ENCODE results near the gene TPRG1. TPM values are rescaled to one million over a fixed set of nuclear protein-coding genes. Genes with fewer than 3 reads are reported as not detected.

TPRG1 gene
- total RNA-seq, 1 experiment from 2014 or later = 1.0 TPM

DNA sequence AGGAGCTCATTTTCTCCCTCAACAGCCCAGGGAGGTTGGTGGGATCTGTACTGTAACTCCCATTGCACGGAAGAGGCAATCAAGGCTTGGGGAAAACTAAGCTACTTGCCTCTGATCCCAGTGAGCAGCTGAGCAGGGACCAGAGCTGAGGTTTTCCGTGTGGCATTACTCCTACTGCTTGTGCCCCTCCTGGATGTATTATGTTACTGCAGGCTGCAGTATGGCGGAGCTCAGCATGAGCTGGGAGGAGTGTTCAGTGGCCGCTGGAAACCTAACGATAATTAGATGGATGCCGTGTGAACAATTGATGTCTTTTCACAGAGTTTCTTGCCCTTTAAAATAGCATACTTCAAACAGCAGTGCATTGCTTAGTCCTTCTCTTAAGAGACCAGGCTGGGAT, 2.0 kb upstream of the TPRG1 start:
- Histone ChIP-seq H3K36me3 (ENCODE audit: insufficient read depth, low read length, poor library complexity, severe bottlenecking) (no peaks in the 10 kb centered on the region), H3K27ac (ENCODE audit: low read depth, low read length, poor library complexity, severe bottlenecking) (no peak overlapping the region), H3K27me3 (replicated peaks; ENCODE audit: insufficient read depth, low read depth, low read length, poor library complexity) (no peaks in the 10 kb centered on the region), H3K4me3 (ENCODE audit: low read depth, low read length, poor library complexity, severe bottlenecking) (no peak overlapping the region), H3K4me1 (ENCODE audit: insufficient read depth, low read length, poor library complexity, severe bottlenecking) (peaks cover 8% of the 10 kb centered on the region), H3K9me3 (ENCODE audit: low read depth, low read length, poor library complexity, severe bottlenecking) (no peaks in the 10 kb centered on the region)
- intact Hi-C loops (cut with micrococcal nuclease; ENCODE audit: unreplicated experiment) = no loop called here
- no TSS peak for BruUV-seq (replicated peaks)
- TF ChIP-seq EZH2 (IDR thresholded peaks at IDR 0.05; ENCODE audit: borderline replicate concordance, low read depth, low read length, poor library complexity, severe bottlenecking) = no peak
- TF ChIP-seq, protein P1, sequence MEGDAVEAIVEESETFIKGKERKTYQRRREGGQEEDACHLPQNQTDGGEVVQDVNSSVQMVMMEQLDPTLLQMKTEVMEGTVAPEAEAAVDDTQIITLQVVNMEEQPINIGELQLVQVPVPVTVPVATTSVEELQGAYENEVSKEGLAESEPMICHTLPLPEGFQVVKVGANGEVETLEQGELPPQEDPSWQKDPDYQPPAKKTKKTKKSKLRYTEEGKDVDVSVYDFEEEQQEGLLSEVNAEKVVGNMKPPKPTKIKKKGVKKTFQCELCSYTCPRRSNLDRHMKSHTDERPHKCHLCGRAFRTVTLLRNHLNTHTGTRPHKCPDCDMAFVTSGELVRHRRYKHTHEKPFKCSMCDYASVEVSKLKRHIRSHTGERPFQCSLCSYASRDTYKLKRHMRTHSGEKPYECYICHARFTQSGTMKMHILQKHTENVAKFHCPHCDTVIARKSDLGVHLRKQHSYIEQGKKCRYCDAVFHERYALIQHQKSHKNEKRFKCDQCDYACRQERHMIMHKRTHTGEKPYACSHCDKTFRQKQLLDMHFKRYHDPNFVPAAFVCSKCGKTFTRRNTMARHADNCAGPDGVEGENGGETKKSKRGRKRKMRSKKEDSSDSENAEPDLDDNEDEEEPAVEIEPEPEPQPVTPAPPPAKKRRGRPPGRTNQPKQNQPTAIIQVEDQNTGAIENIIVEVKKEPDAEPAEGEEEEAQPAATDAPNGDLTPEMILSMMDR (conservative IDR thresholded peaks at IDR 0.05; ENCODE audit: low read depth, low read length) = 0 out of 2 replicates have a peak, but pooled peaks have one; percentile 27
- CTCF ChIA-PET = no interaction called here
- POLR2A ChIA-PET (ENCODE audit: low non-redundant PET) = no interaction called here
- peak; percentile 10 for DNase-seq (ENCODE audit: low spot score)

DNA sequence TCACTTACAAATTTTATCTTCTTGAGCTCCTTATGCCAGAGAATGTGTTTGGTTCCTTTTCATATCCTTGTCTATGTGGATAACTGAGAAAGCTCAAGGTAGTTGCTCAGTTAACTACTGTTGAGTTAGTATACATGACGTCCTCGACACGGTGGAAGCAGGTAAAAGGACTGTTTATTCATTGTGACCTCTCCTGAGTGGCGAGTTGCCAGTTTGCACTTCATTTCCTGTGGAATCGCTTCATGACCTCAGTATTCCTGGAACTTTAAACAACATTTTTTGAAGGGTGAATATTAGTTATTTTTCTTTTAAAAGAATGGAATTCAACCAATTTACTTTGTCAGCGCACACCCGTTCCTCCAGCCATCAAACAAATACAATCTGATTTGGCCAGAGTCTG, 1.2 kb upstream of the TPRG1 start:
- H3K4me1 ChIP-seq (ENCODE audit: insufficient read depth, low read length, poor library complexity, severe bottlenecking) = peaks cover 8% of the 10 kb centered on the region
- intact Hi-C loops (cut with micrococcal nuclease; ENCODE audit: unreplicated experiment) = no loop called here
- POLR2A ChIA-PET (ENCODE audit: low non-redundant PET) = no interaction called here
- H3K27ac ChIP-seq (ENCODE audit: low read depth, low read length, poor library complexity, severe bottlenecking) = no peak overlapping the region
- no peaks in the 10 kb centered on the region for H3K27me3 ChIP-seq (replicated peaks; ENCODE audit: insufficient read depth, low read depth, low read length, poor library complexity)
- H3K36me3 ChIP-seq (ENCODE audit: insufficient read depth, low read length, poor library complexity, severe bottlenecking) = no peaks in the 10 kb centered on the region
- no peak overlapping the region for H3K4me3 ChIP-seq (ENCODE audit: low read depth, low read length, poor library complexity, severe bottlenecking)
- BruUV-seq (replicated peaks) = no TSS peak
- CTCF ChIA-PET = no interaction called here
- no peak for DNase-seq (ENCODE audit: low spot score)
- no peaks in the 10 kb centered on the region for H3K9me3 ChIP-seq (ENCODE audit: low read depth, low read length, poor library complexity, severe bottlenecking)
- TF ChIP-seq EZH2 (IDR thresholded peaks at IDR 0.05; ENCODE audit: borderline replicate concordance, low read depth, low read length, poor library complexity, severe bottlenecking) = no peak

DNA sequence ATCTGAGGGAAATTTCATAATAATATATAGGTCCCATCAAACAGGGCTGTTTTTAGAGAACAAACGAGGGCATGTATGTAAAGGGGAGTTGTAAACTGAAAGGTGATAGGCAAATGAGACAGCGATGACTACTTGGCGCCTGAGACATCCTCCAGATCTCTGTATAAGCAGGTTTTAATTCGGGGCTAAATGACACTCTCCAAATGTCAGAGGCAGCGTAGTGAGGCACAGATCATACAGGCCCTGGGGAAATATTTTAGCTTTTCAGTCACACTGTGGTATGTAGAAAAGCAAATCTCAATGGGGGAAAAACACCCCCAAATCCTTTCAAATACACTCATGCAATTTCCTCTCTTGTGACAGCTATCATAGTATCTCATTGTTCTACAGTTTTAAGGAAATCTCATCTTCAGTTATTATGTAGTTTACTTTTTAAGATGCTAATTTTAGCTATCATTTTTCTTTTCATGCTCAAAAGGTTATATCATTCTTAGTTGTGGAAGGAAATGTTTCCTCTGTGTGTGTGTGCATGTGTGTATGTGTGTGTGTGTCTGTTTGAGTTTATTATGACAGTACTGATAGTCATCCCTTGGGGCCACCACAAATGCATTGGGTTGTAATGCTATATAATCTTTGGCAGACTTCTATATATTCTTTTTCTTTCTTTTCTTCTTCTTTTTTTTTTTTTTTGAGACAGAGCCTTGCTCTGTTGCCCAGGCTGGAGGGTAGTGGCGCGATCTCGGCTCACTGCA, 1.1 kb downstream of the TPRG1 start:
- no peak for TF ChIP-seq EZH2 (IDR thresholded peaks at IDR 0.05; ENCODE audit: borderline replicate concordance, low read depth, low read length, poor library complexity, severe bottlenecking)
- TF ChIP-seq, protein P1 (conservative IDR thresholded peaks at IDR 0.05; ENCODE audit: low read depth, low read length) = no peak
- H3K27me3 ChIP-seq (replicated peaks; ENCODE audit: insufficient read depth, low read depth, low read length, poor library complexity) = peaks cover 7% of the 10 kb centered on the region
- intact Hi-C loops (cut with micrococcal nuclease; ENCODE audit: unreplicated experiment) = no loop called here
- H3K27ac ChIP-seq (ENCODE audit: low read depth, low read length, poor library complexity, severe bottlenecking) = no peak overlapping the region
- DNase-seq (ENCODE audit: low spot score) = peak; percentile 66
- H3K9me3 ChIP-seq (ENCODE audit: low read depth, low read length, poor library complexity, severe bottlenecking) = no peaks in the 10 kb centered on the region
- H3K4me3 ChIP-seq (ENCODE audit: low read depth, low read length, poor library complexity, severe bottlenecking) = no peak overlapping the region
- ChIA-PET POLR2A (ENCODE audit: low non-redundant PET) (no interaction called here), CTCF (interaction anchor here (0.7 kb wide), 2 partner anchors 652 to 789 kb away, joined by 3 to 5 read pairs; no protein-coding TSS in a partner anchor)
- BruUV-seq (replicated peaks) = no TSS peak
- H3K4me1 ChIP-seq (ENCODE audit: insufficient read depth, low read length, poor library complexity, severe bottlenecking) = peaks cover 8% of the 10 kb centered on the region
- H3K36me3 ChIP-seq (ENCODE audit: insufficient read depth, low read length, poor library complexity, severe bottlenecking) = no peaks in the 10 kb centered on the region

DNA sequence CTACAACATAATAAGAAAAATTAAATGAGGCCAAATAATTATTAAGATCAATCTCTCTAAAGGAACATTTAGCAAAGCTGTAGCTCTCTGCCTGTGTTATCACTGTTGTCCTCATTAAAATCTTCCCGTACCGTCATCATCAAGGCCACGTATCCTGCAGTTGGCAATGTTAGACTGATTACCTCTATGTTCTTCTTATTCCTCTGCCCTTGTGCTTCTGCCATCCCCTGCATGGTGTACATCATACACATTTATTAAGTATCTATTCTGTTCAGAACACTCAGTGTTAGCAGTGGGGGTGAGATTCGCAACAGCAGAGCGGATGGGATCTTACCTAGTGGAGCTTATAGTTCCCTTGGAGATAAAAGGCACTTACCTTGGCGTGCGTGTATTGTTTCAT, 12.8 kb downstream of the TPRG1 start:
- no peak overlapping the region for H3K27ac ChIP-seq (ENCODE audit: low read depth, low read length, poor library complexity, severe bottlenecking)
- H3K27me3 ChIP-seq (replicated peaks; ENCODE audit: insufficient read depth, low read depth, low read length, poor library complexity) = no peaks in the 10 kb centered on the region
- no peaks in the 10 kb centered on the region for H3K36me3 ChIP-seq (ENCODE audit: insufficient read depth, low read length, poor library complexity, severe bottlenecking)
- intact Hi-C loops (cut with micrococcal nuclease; ENCODE audit: unreplicated experiment) = no loop called here
- DNase-seq (ENCODE audit: low spot score) = no peak
- H3K4me3 ChIP-seq (ENCODE audit: low read depth, low read length, poor library complexity, severe bottlenecking) = no peak overlapping the region
- BruUV-seq (replicated peaks) = no TSS peak
- TF ChIP-seq, protein P1 (conservative IDR thresholded peaks at IDR 0.05; ENCODE audit: low read depth, low read length) = no peak
- no peak for TF ChIP-seq EZH2 (IDR thresholded peaks at IDR 0.05; ENCODE audit: borderline replicate concordance, low read depth, low read length, poor library complexity, severe bottlenecking)
- CTCF ChIA-PET = no interaction called here
- POLR2A ChIA-PET (ENCODE audit: low non-redundant PET) = no interaction called here
- H3K4me1 ChIP-seq (ENCODE audit: insufficient read depth, low read length, poor library complexity, severe bottlenecking) = no peaks in the 10 kb centered on the region
- H3K9me3 ChIP-seq (ENCODE audit: low read depth, low read length, poor library complexity, severe bottlenecking) = peaks cover 8% of the 10 kb centered on the region

All from A673 (cell line).